NCI-H446 (cell line): Measurements from ENCODE around the gene FBXW7.

Experiments
- DNase-seq, 2 experiments: peaks; one replicate each; lab custom pipeline; 2025; lab: John Stamatoyannopoulos, UW

Gene FBXW7

GRCh38 chr4:152369902-152370295 is 166.0 kb downstream of the FBXW7 start:
- DNase-seq: no peak

GRCh38 chr4:152369203-152369901 is 166.5 kb downstream of the FBXW7 start:
- DNase-seq: no peak

- no peak for DNase-seq
Observed at GRCh38 chr4:152368001-152368400, 167.9 kb downstream of the FBXW7 start.

- DNase-seq: no peak
Observed at GRCh38 chr4:152364883-152365282, 171.0 kb downstream of the FBXW7 start.

- DNase-seq: no peak
Observed at GRCh38 chr4:152364383-152364782, 171.5 kb downstream of the FBXW7 start.

GRCh38 chr4:152363904-152364303 is 172.0 kb downstream of the FBXW7 start:
- DNase-seq: no peak

- no peak for DNase-seq
Observed at GRCh38 chr4:152363086-152363485, 172.8 kb downstream of the FBXW7 start.

GRCh38 chr4:152360045-152360410 is 175.9 kb downstream of the FBXW7 start:
- no peak for DNase-seq

- DNase-seq: no peak
Observed at GRCh38 chr4:152359208-152360044, 176.5 kb downstream of the FBXW7 start.

- DNase-seq: no peak
Observed at GRCh38 chr4:152357206-152357605, 178.7 kb downstream of the FBXW7 start.

- DNase-seq: no peak
Observed at GRCh38 chr4:152356428-152357034, 179.4 kb downstream of the FBXW7 start.

- DNase-seq: peak; percentile 66 to 90
Observed at GRCh38 chr4:152352622-152353116, 183.2 kb downstream of the FBXW7 start.

GRCh38 chr4:152352215-152352614 is 183.7 kb downstream of the FBXW7 start:
- DNase-seq: no peak

GRCh38 chr4:152351080-152351479 is 184.8 kb downstream of the FBXW7 start:
- DNase-seq: no peak

- DNase-seq: no peak
Observed at GRCh38 chr4:152348670-152349069, 187.2 kb downstream of the FBXW7 start.

GRCh38 chr4:152346979-152347378 is 188.9 kb downstream of the FBXW7 start:
- DNase-seq: no peak

GRCh38 chr4:152346526-152346925 is 189.4 kb downstream of the FBXW7 start:
- DNase-seq: no peak

GRCh38 chr4:152344001-152344400 is 191.9 kb downstream of the FBXW7 start:
- no peak for DNase-seq

GRCh38 chr4:152342293-152342692 is 193.6 kb downstream of the FBXW7 start:
- DNase-seq: no peak

GRCh38 chr4:152340818-152341217 is 195.1 kb downstream of the FBXW7 start:
- DNase-seq: no peak

GRCh38 chr4:152339576-152339975 is 196.3 kb downstream of the FBXW7 start:
- no peak for DNase-seq

GRCh38 chr4:152334931-152335330 is 201.0 kb downstream of the FBXW7 start:
- DNase-seq: no peak

GRCh38 chr4:152331042-152331441 is 204.8 kb downstream of the FBXW7 start:
- DNase-seq: no peak
